Choroid plexus epithelial cell (primary cell): ENCODE results near the gene C19orf38.
"Not testable (repeated sequence)": the region's sequence is repeated elsewhere in the genome, so short reads cannot be mapped to it uniquely, and the experiment has no call there.

ENCODE experiments used
- DNase-seq: peaks from one replicate; pipeline ENCODE4 v3.0.0-alpha.2; 2010; ENCODE audit warnings: low read depth
- H3K4me3 ChIP-seq: 2 replicates; pipeline ENCODE4 v1.5.1; 2011; ENCODE audit warnings: low read depth, mild to moderate bottlenecking, control low read depth, low read length, moderate library complexity
- CTCF ChIP-seq: conservative IDR thresholded peaks from 2 replicates; pipeline ENCODE4 v1.5.1; 2011; ENCODE audit warnings: low read depth, mild to moderate bottlenecking, control low read depth, inconsistent platforms, low read length, moderate library complexity

Gene C19orf38

GRCh38 chr19:10870955-10871603 lies 22.9 kb downstream of the C19orf38 start, which contains the start of gene CARM1:
Gene CARM1 (plus strand): TSS chr19:10871553. CDS start chr19:10871703, 150 bp downstream.
- H3K4me3 ChIP-seq: peak within 1 kb of the TSS; percentile 80
- peak; percentile 54 for TF ChIP-seq CTCF
- DNase-seq: peak; percentile 99

GRCh38 chr19:10871711-10872545 lies 23.7 kb downstream of the C19orf38 start:
- H3K4me3 ChIP-seq: peak overlapping the region; percentile 80
- no peak for DNase-seq
- TF ChIP-seq CTCF: no peak

DNA sequence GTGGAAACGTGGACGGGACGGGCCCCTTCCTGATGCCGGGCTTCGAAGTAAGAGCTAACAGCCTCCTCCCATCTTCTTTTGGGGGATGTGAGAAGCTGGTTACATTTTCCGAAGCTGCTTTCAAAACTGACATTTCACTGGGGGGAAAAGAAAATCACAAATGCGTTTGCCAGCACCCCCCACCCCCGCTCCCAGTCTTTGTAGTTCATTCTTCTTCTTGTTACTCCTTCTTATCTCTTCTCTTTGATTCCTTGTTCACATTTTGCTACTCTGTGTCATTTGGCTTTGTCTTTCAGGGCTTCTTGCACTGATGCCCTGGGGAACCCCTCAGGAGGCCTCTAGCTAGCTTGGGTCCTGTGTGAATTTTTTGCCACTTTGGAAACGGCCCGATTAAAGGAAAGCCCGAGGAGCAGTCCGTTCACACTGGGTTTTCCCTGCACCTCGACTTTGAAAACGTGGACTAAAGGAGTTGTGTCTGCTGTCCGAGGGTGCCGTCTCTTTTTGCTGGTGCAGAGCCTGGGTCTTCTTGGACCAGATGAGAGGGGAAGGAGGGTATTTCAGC lies 24.4 kb downstream of the C19orf38 start:
- TF ChIP-seq CTCF: no peak
- no peak for DNase-seq
- H3K4me3 ChIP-seq: peak overlapping the region; percentile 80

DNA sequence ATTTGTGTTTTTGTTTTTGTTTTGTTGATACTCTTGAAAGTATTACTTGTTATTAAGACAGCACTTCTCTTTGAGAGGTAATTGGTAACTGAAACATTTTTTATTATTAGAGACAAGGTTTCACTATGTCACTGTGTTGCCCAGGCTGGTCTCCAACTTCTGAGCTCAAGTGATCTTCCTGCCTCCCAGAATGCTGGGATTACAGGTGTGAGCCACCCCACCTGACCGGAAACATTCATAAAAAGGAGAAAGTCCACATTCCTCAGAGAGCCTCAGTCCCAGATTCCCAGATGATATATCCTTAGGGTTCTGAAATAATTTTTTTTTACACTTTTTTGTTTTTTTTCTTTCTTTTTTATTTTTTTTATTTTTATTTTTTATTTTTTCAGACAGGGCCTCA lies 25.8 kb downstream of the C19orf38 start:
- H3K4me3 ChIP-seq: no peak overlapping the region
- TF ChIP-seq CTCF: no peak
- DNase-seq: no peak

GRCh38 chr19:10876459-10877240 lies 28.4 kb downstream of the C19orf38 start:
- no peak overlapping the region for H3K4me3 ChIP-seq
- DNase-seq: no peak
- TF ChIP-seq CTCF: no peak

DNA sequence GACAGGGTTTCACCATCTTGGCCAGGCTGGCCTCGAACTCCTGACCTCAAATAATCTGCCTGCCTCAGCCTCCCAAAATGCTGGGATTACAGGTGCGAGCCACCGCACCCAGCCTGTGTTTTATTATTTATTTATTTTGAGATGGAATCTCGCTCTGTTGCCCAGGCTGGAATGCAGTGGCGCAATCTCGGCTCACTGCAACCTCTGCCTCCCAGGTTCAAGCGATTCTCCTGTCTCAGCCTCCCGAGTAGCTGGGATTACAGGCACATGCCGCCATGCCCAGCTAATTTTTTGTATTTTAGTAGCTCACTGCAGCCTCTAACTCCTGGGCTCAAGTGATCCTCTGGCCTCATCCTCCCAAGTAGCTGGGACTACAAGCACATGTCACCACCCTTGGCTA lies 29.4 kb downstream of the C19orf38 start:
- not testable (repeated sequence) for DNase-seq, H3K4me3 ChIP-seq

- H3K4me3 ChIP-seq: no peak overlapping the region
- no peak for TF ChIP-seq CTCF
- no peak for DNase-seq
Observed at GRCh38 chr19:10878253-10878652, 30.0 kb downstream of the C19orf38 start.
